Adrenal gland (tissue), 12 donors: ENCODE results near the gene SH3D19. TPM values are rescaled to one million over a fixed set of nuclear protein-coding genes. Genes with fewer than 3 reads are reported as not detected.
A peak's percentile ranks its signal among the peaks of the same experiment; 100 is the strongest.

Source experiments
- DNase-seq, 7 donors: peaks; one replicate each; pipeline ENCODE4 v3.0.0-alpha.2; 2019 to 2020
- H3K27ac ChIP-seq, 5 donors: fragments of 200-600 bp; sonication (generic) in 4 of 5; 1 replicate in 3 of 5; 2 replicates in 2 of 5; pipeline versions ENCODE4 v1.5.1 to v1.8.0; 2016 to 2020; ENCODE audit warnings: mild to moderate bottlenecking in 1 of 5
- H3K27me3 ChIP-seq: fragments of 200-600 bp; 2 replicates; pipeline ENCODE4 v1.8.0; 2021
- H3K36me3 ChIP-seq, 2 donors: fragments of 200-600 bp; replicated peaks in 1 of 2; 1 replicate in 1 of 2; 2 replicates in 1 of 2; pipeline versions ENCODE4 v1.5.1 to v1.8.0; 2018 to 2022
- H3K4me1 ChIP-seq, 2 donors: fragments of 200-600 bp; replicated peaks in 1 of 2; 1 replicate in 1 of 2; 2 replicates in 1 of 2; pipeline versions ENCODE4 v1.5.1 to v1.8.0; 2018 to 2021
- H3K4me3 ChIP-seq, 4 donors: fragments of 200-600 bp; sonication (generic) in 3 of 4; one replicate each; pipeline ENCODE4 v1.5.1; 2016 to 2018
- H3K9me3 ChIP-seq, 3 donors: fragments of 200-600 bp; sonication (generic) in 1 of 3; replicated peaks in 1 of 3; 1 replicate in 2 of 3; 2 replicates in 1 of 3; pipeline versions ENCODE4 v1.5.1 to v1.8.0; 2016 to 2021
- POLR2A ChIP-seq, 2 donors: fragments of 450-650 bp; IDR thresholded peaks; one replicate each; pipeline ENCODE4 v1.6.1; 2017; ENCODE audit warnings: antibody characterized with exemption in 2 of 2, mild to moderate bottlenecking in 2 of 2, moderate library complexity in 1 of 2
- WGBS, 4 donors: extraction: QIAGEN DNeasy Blood & Tissue Kit in 2 of 4; methylation state at CpG; one replicate each; pipeline versions ENCODE4 v1.1.5 to v1.1.7; 2013 to 2017; 5-methylcytosine and 5-hydroxymethylcytosine counted together
- intact Hi-C, 2 donors: fragments of 100-400 bp; cut with DNase I; formaldehyde crosslinking; loops; one replicate each; pipeline versions ENCODE4 v1.14.1 to v1.15.0; 2022 to 2023
- polyA plus RNA-seq, 3 donors: library from polyadenylated mRNA; stranded (reverse); fragments of 200-250 nt in 2 of 3; fragments of 350-450 nt in 1 of 3; fragmentation: Illumina TruSeq in 1 of 3; extraction: RNeasy Lipid Tissue Mini Kit (QIAGEN cat#74804) in 1 of 3; gene quantifications; one replicate each; pipeline ENCODE4 v1.2.3, GENCODE V29; 2013 to 2014
- total RNA-seq, 9 donors: library from RNA; depleted of rRNA in 4 of 9; stranded (reverse); fragments of >200 nt in 4 of 9; fragments of 120-200 nt in 1 of 9; fragmentation: NEBNext Ultra II Directional in 1 of 9; extraction: Animal tissue kit (Norgen Biotek cat#: 25700) in 1 of 9; gene quantifications; one replicate each; pipeline versions ENCODE4 v1.1.0 to v1.2.4, GENCODE V29; 2013 to 2023
- TF ChIP-seq, protein P1 (sequence below), 6 experiments: fragments of 450-650 bp in 4 of 6; fragments of 200-600 bp in 2 of 6; sonication (generic) in 1 of 6; IDR thresholded peaks; 1 replicate in 5 of 6; 2 replicates in 1 of 6; pipeline versions ENCODE4 v1.5.1 to v1.8.0; 2016 to 2021; ENCODE audit warnings: antibody characterized with exemption in 6 of 6, mild to moderate bottlenecking in 2 of 6, moderate library complexity in 1 of 6
- donor health status: healthy with polysubstance abuse.
- donor health status: Bipolar disorder and iron deficiency.
- donor health status: DM: yes; HTN: yes; CAD: no.
- donor health status: DM: no; HTN: no; CAD: no.
- donor health status: DM: no; HTN: no; CAD: no.
- donor health status: DM: yes; HTN: yes; CAD: no.

The SH3D19 gene
- total and polyA plus RNA-seq, 12 donors, result 16.6 to 117 (median 40.3) TPM

- intact Hi-C loops, result loop anchor here (5.0 to 10.0 kb wide), 3 partner anchors 77 to 245 kb away; no protein-coding TSS in a partner anchor
- DNase-seq, result no peak
- 82 to 92% (median 84%) methylated on average over 13 of the region's 13 CpGs for WGBS, 4 donors
These were observed 36.6 kb upstream of the SH3D19 start for GRCh38 chr4:151361966-151362365.

DNA sequence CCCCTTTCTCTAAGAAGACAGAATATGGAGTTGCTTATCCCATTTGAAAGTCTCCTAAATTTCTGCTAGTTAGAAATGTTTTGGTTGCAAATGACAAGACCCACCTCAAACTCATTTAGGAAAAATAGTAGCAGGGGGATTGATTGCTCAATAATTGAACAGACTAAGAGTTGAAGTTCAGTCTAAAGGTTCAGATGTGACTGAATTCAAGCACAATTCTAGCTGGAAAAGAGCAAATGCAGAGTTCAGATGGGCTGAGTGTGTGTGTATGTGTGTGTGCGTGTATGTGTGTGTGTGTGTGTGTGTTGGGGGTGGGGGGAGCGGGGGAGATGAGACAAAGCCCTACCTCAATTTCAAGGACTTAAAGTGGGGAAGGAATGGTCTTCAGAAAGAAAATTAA is 35.7 kb upstream of the SH3D19 start:
- H3K4me1 ChIP-seq, result no peaks in the 10 kb centered on the region
- 78 to 97% (median 89%) methylated on average over 2 of the region's 2 CpGs for WGBS, 4 donors
- no peaks in the 10 kb centered on the region for H3K9me3 ChIP-seq
- no peak for TF ChIP-seq POLR2A (IDR thresholded peaks at IDR 0.05)
- TF ChIP-seq, protein P1, sequence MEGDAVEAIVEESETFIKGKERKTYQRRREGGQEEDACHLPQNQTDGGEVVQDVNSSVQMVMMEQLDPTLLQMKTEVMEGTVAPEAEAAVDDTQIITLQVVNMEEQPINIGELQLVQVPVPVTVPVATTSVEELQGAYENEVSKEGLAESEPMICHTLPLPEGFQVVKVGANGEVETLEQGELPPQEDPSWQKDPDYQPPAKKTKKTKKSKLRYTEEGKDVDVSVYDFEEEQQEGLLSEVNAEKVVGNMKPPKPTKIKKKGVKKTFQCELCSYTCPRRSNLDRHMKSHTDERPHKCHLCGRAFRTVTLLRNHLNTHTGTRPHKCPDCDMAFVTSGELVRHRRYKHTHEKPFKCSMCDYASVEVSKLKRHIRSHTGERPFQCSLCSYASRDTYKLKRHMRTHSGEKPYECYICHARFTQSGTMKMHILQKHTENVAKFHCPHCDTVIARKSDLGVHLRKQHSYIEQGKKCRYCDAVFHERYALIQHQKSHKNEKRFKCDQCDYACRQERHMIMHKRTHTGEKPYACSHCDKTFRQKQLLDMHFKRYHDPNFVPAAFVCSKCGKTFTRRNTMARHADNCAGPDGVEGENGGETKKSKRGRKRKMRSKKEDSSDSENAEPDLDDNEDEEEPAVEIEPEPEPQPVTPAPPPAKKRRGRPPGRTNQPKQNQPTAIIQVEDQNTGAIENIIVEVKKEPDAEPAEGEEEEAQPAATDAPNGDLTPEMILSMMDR (IDR thresholded peaks at IDR 0.05), result no peak
- no peaks in the 10 kb centered on the region for H3K36me3 ChIP-seq
- H3K4me3 ChIP-seq, result no peak overlapping the region
- intact Hi-C loops, result loop anchor here (5.0 to 10.0 kb wide), 3 partner anchors 76 to 244 kb away; no protein-coding TSS in a partner anchor
- DNase-seq, result no peak
- H3K27ac ChIP-seq, result no peak overlapping the region
- no peaks in the 10 kb centered on the region for H3K27me3 ChIP-seq

More at GRCh38 chr4:151361966-151362365, 36.6 kb upstream of the SH3D19 start:
- Histone ChIP-seq H3K27ac (no peak overlapping the region), H3K27me3 (no peaks in the 10 kb centered on the region), H3K9me3 (no peaks in the 10 kb centered on the region), H3K4me3 (no peak overlapping the region), H3K4me1 (no peaks in the 10 kb centered on the region), H3K36me3 (no peaks in the 10 kb centered on the region)
- TF ChIP-seq, protein P1 (IDR thresholded peaks at IDR 0.05), result no peak
- TF ChIP-seq POLR2A (IDR thresholded peaks at IDR 0.05), result no peak

- Histone ChIP-seq H3K9me3 (no peaks in the 10 kb centered on the region), H3K27ac (no peak overlapping the region), H3K4me3 (no peak overlapping the region), H3K36me3 (no peaks in the 10 kb centered on the region), H3K4me1 (no peaks in the 10 kb centered on the region), H3K27me3 (no peaks in the 10 kb centered on the region)
- intact Hi-C loops, result no loop called here
- peak in 1 of 7 donors; percentile 3 for DNase-seq
- 63 to 84% (median 78%) methylated on average over 4 of the region's 4 CpGs for WGBS, 4 donors
- TF ChIP-seq, protein P1 (IDR thresholded peaks at IDR 0.05), result no peak
- no peak for TF ChIP-seq POLR2A (IDR thresholded peaks at IDR 0.05)
These were observed 34.2 kb upstream of the SH3D19 start for GRCh38 chr4:151359576-151359975.

DNA sequence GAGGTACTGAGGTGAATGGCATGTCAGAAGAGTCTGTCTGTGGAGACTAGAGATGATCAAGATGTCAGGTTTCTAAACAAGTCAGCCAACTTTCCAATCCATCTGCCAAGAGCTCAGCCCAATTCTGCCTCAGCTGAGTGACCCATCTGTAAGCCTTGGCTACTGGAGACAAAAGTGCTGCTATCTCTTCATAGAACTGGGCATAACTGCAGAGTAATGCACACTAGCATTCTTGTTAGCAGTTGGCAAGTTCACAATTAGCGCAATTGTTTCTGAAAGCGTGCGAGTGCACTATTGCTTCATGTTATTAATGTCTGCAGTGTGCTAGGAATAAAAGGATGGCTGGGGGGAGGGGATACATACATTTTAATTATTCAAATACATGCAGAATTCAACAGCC is 32.9 kb upstream of the SH3D19 start:
- Histone ChIP-seq H3K27ac (no peak overlapping the region), H3K9me3 (no peaks in the 10 kb centered on the region), H3K36me3 (no peaks in the 10 kb centered on the region), H3K27me3 (no peaks in the 10 kb centered on the region), H3K4me3 (no peak overlapping the region), H3K4me1 (no peaks in the 10 kb centered on the region)
- TF ChIP-seq, protein P1 (IDR thresholded peaks at IDR 0.05), result no peak
- TF ChIP-seq POLR2A (IDR thresholded peaks at IDR 0.05), result no peak
- WGBS, 4 donors, result 92 to 95% (median 94%) methylated on average over 3 of the region's 3 CpGs
- no peak for DNase-seq
- intact Hi-C loops, result no loop called here
